B cell (primary cell): Measurements from ENCODE around the gene ROR2. TPM values are rescaled to one million over a fixed set of nuclear protein-coding genes. Genes with fewer than 3 reads are reported as not detected.

ENCODE experiments used
- ATAC-seq: fragments of 200-7000 bp; cut with Tn5 transposase; one replicate; pipeline ENCODE4 v1.10.0; 2021; ENCODE audit warnings: low read depth, mild to moderate bottlenecking, moderate number of reproducible peaks, moderate library complexity
- CTCF ChIA-PET: fragments of 350-600 bp; sonication (Branson Sonifier 250); formaldehyde crosslinking; loops from one replicate; lab custom pipeline; 2021; ENCODE audit warnings: antibody characterized with exemption, inconsistent platforms; lab: Charles Lee
- POLR2A ChIA-PET: fragments of 350-600 bp; sonication (Branson Sonifier 250); formaldehyde crosslinking; loops from one replicate; lab custom pipeline; 2021; ENCODE audit warnings: antibody characterized with exemption; lab: Charles Lee
- DNase-seq: peaks from one replicate; pipeline ENCODE4 v3.0.0; 2013
- H2AFZ ChIP-seq: 2 replicates; pipeline ENCODE4 v1.6.1; 2012; ENCODE audit warnings: mild to moderate bottlenecking, low read depth, low read length; ENCODE audit not compliant: insufficient read depth, poor library complexity, severe bottlenecking
- H3K27ac ChIP-seq, 2 donors: 1 replicate in 1 of 2; 2 replicates in 1 of 2; pipeline ENCODE4 v1.5.1; 2012 to 2013; ENCODE audit warnings: low read length in 2 of 2, mild to moderate bottlenecking in 2 of 2, moderate library complexity in 1 of 2
- H3K27me3 ChIP-seq, 4 experiments: fragments of 200-600 bp in 1 of 4; sonication (generic) in 1 of 4; replicated peaks in 1 of 4; 1 replicate in 2 of 4; 2 replicates in 2 of 4; pipeline versions ENCODE4 v1.6.1 to v1.7.0; 2013 to 2016; ENCODE audit warnings: low read length in 3 of 4, mild to moderate bottlenecking in 2 of 4, mixed read lengths in 1 of 4, moderate library complexity in 1 of 4; ENCODE audit not compliant: insufficient read depth in 4 of 4, control insufficient read depth in 3 of 4; ENCODE audit errors: control extremely low read depth in 1 of 4
- H3K36me3 ChIP-seq, 2 experiments: replicated peaks in 1 of 2; 1 replicate in 1 of 2; 2 replicates in 1 of 2; pipeline versions ENCODE4 v1.6.1 to v1.7.1; 2013; ENCODE audit warnings: low read length in 1 of 2; ENCODE audit not compliant: insufficient read depth in 2 of 2, control insufficient read depth in 1 of 2; ENCODE audit errors: control extremely low read depth in 1 of 2, extremely low read depth in 1 of 2
- H3K4me1 ChIP-seq, 2 donors: fragments of 200-600 bp in 1 of 2; sonication (generic) in 1 of 2; 1 replicate in 1 of 2; 2 replicates in 1 of 2; pipeline versions ENCODE4 v1.5.1 to v1.6.1; 2013 to 2017; ENCODE audit warnings: low read length in 2 of 2; ENCODE audit not compliant: control insufficient read depth in 2 of 2, insufficient read depth in 2 of 2
- H3K4me2 ChIP-seq: replicated peaks from 2 replicates; pipeline ENCODE3; 2012; ENCODE audit warnings: mild to moderate bottlenecking, low read depth, low read length; ENCODE audit not compliant: poor library complexity, severe bottlenecking
- H3K4me3 ChIP-seq, 5 experiments: fragments of 200-600 bp in 1 of 5; sonication (generic) in 1 of 5; 1 replicate in 3 of 5; 2 replicates in 2 of 5; pipeline versions ENCODE4 v1.5.1 to v1.7.0; 2011 to 2016; ENCODE audit warnings: low read length in 4 of 5, mild to moderate bottlenecking in 4 of 5, low read depth in 2 of 5, control low read depth in 1 of 5, moderate library complexity in 1 of 5; ENCODE audit not compliant: insufficient read depth in 1 of 5; ENCODE audit errors: control extremely low read depth in 1 of 5, extremely low read depth in 1 of 5
- H3K79me2 ChIP-seq: fragments of 200-600 bp; sonication (generic); one replicate; pipeline ENCODE4 v1.6.0; 2016; ENCODE audit warnings: low read length; ENCODE audit not compliant: control insufficient read depth, insufficient read depth
- H3K9ac ChIP-seq: fragments of 200-600 bp; sonication (generic); 2 replicates; pipeline ENCODE4 v1.6.1; 2017; ENCODE audit warnings: mild to moderate bottlenecking, low read length, moderate library complexity
- H3K9me3 ChIP-seq, 3 donors: one replicate each; pipeline versions ENCODE4 v1.6.1 to v1.7.1; 2013; ENCODE audit warnings: low read length in 2 of 3; ENCODE audit not compliant: control insufficient read depth in 2 of 3, insufficient read depth in 1 of 3; ENCODE audit errors: control extremely low read depth in 1 of 3
- H4K20me1 ChIP-seq: 2 replicates; pipeline ENCODE4 v1.6.0; 2012; ENCODE audit warnings: mild to moderate bottlenecking, low read length; ENCODE audit not compliant: insufficient read depth, control insufficient read depth, poor library complexity, severe bottlenecking
- H3K27ac Mint-ChIP-seq: one replicate; pipeline ENCODE4 v1.8.0; 2021; ENCODE audit warnings: mixed read lengths
- H3K27me3 Mint-ChIP-seq: one replicate; pipeline ENCODE4 v1.8.0; 2021; ENCODE audit warnings: mixed read lengths
- H3K4me1 Mint-ChIP-seq: one replicate; pipeline ENCODE4 v1.8.0; 2021; ENCODE audit warnings: mixed read lengths
- H3K4me3 Mint-ChIP-seq: one replicate; pipeline ENCODE4 v1.8.0; 2021; ENCODE audit warnings: mixed read lengths
- H3K9me3 Mint-ChIP-seq: one replicate; pipeline ENCODE4 v1.8.0; 2022; ENCODE audit warnings: mixed read lengths; ENCODE audit not compliant: insufficient read depth
- CTCF ChIP-seq: fragments of 200-600 bp; IDR thresholded peaks from one replicate; pipeline ENCODE4 v1.8.0; 2022; ENCODE audit warnings: antibody characterized with exemption, mild to moderate bottlenecking
- EZH2 ChIP-seq: IDR thresholded peaks from 2 replicates; pipeline ENCODE4 v1.6.1; 2012; ENCODE audit warnings: borderline replicate concordance, low read depth, mild to moderate bottlenecking, moderate library complexity, low read length; ENCODE audit not compliant: insufficient read depth, poor library complexity, severe bottlenecking
- WGBS: methylation state at CpG from one replicate; pipeline ENCODE4 v1.1.5; 2013; ENCODE audit warnings: missing lambda C conversion rate; ENCODE audit not compliant: insufficient coverage; 5-methylcytosine and 5-hydroxymethylcytosine counted together
- intact Hi-C: fragments of 100-400 bp; cut with micrococcal nuclease; formaldehyde crosslinking; loops from one replicate; pipeline ENCODE4 v1.10.0; 2022
- polyA plus RNA-seq: library from polyadenylated mRNA; depleted of rRNA; stranded (reverse); fragments of >200 nt; gene quantifications from 2 replicates; pipeline ENCODE4 v1.2.3, GENCODE V29; 2012
- total RNA-seq, 2 donors: library from RNA; stranded (reverse); fragments of 120-200 nt in 1 of 2; gene quantifications; 1 replicate in 1 of 2; 2 replicates in 1 of 2; pipeline versions ENCODE4 v1.2.3 to v1.2.4, GENCODE V29; 2013 to 2022

Gene ROR2
- total and polyA plus RNA-seq, 2 donors (not counting 1 experiment from before 2014, with no cell fraction given) = 0.21 to 0.49 TPM

GRCh38 chr9:91716239-91716638 lies 233.8 kb downstream of the ROR2 start:
- Histone ChIP-seq H3K79me2 (no peaks in the 10 kb centered on the region), H3K9ac (no peak overlapping the region), H3K27ac (no peak overlapping the region), H2AFZ (no peak overlapping the region), H3K27me3 (peaks cover 0 to 4% (median 1%) of the 10 kb centered on the region in 4 experiments), H3K4me1 (peaks cover 27 to 41% of the 10 kb centered on the region in 2 donors), H3K36me3 (no peaks in the 10 kb centered on the region), H3K4me3 (no peak overlapping the region), H4K20me1 (no peaks in the 10 kb centered on the region), H3K4me2 (no peak overlapping the region), H3K9me3 (peaks cover 0 to 11% (median 6%) of the 10 kb centered on the region in 3 donors)
- intact Hi-C loops = no loop called here
- no peaks in the 10 kb centered on the region for H3K27me3 Mint-ChIP-seq
- CTCF ChIA-PET = interaction anchor here (2.1 kb wide), 1 partner anchor 11 kb away, joined by 7 read pairs; no protein-coding TSS in a partner anchor
- H3K4me1 Mint-ChIP-seq = peaks cover 25% of the 10 kb centered on the region
- DNase-seq (no peak), ATAC-seq (no peak)
- peaks cover 5% of the 10 kb centered on the region for H3K9me3 Mint-ChIP-seq
- no peak for TF ChIP-seq CTCF
- no peak for TF ChIP-seq EZH2
- no CpG with 5 or more reads among the region's 4 CpGs for WGBS
- H3K4me3 Mint-ChIP-seq = no peak overlapping the region
- POLR2A ChIA-PET = no interaction called here
- no peak overlapping the region for H3K27ac Mint-ChIP-seq

GRCh38 chr9:91714874-91715615 lies 235.0 kb downstream of the ROR2 start:
- ATAC-seq (no peak), DNase-seq (no peak)
- TF ChIP-seq CTCF = no peak
- no peak for TF ChIP-seq EZH2
- Mint-ChIP-seq H3K27ac (no peak overlapping the region), H3K4me3 (peak overlapping the region; percentile 67), H3K27me3 (no peaks in the 10 kb centered on the region), H3K4me1 (peaks cover 13% of the 10 kb centered on the region), H3K9me3 (peaks cover 5% of the 10 kb centered on the region)
- Histone ChIP-seq H3K4me1 (peaks cover 15 to 36% of the 10 kb centered on the region in 2 donors), H3K27me3 (peaks cover 0 to 4% (median 0%) of the 10 kb centered on the region in 4 experiments), H4K20me1 (no peaks in the 10 kb centered on the region), H2AFZ (peak overlapping the region; percentile 65), H3K9ac (no peak overlapping the region), H3K36me3 (no peaks in the 10 kb centered on the region), H3K27ac (no peak overlapping the region), H3K4me2 (peak overlapping the region; percentile 75), H3K79me2 (no peaks in the 10 kb centered on the region), H3K9me3 (peaks cover 0 to 11% (median 6%) of the 10 kb centered on the region in 3 donors), H3K4me3 (no peak overlapping the region)
- intact Hi-C loops = loop anchor here (5.0 kb wide), 1 partner anchor 293 kb away; the partner anchor contains the start of gene NFIL3
- WGBS = 85% methylated on average over 11 of the region's 14 CpGs
- CTCF ChIA-PET = interaction anchor here (0.6 to 1.3 kb wide), 2 partner anchors 12 to 800 kb away, joined by 3 read pairs; no protein-coding TSS in a partner anchor
- POLR2A ChIA-PET = no interaction called here
